Retina (tissue), 1 donor: ENCODE results near the gene GRK5.
A peak's percentile ranks its signal among the peaks of the same experiment; 100 is the strongest.

Experiments used
- DNase-seq: peaks from one replicate; pipeline ENCODE4 v3.0.0-alpha.2; 2016

The GRK5 gene

DNA sequence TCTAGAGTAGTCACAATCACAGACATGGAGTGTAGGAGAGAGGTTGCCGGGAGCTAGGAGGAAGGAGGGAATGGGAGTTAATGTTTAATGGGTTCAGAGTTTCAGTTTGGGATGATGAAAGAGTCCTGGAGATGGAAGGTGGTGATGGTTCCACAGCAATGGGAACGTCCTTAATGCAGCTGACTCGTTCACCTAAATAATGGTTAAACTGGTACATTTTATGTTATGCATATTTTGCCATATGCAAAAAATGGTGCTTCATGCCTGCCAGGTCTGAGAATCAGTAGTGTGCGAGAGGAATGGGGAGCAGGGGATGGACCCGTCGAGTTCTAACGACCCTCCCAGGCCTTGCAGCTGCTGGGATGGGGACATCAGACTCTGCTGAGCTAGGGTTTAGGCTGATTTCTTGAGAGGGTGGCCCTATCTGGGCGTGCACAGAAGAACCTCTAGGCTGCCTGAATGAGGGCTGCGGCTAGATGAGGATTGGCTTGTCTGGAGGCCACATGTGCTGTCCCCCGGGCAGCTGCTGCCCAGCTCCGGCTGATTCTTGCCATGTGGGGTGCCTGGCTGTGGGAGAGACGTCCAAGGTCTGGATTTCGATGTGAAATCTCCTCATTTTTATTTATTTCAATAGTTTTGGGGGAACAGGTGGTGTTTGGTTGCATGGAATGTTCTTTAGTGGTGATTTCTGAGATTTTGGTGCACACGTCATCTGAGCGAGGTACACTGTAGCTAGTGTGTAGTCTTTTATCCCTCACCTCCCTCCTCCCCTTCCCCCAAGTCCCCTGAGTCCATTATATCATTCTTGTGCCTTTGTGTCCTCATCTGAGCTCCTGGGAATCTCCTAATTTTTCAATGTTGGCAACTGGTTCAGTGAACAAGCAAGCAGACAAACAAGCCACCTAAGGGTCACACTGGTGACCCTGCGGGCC is 116.0 kb downstream of the GRK5 start:
- no peak for DNase-seq

GRCh38 chr10:119325131-119325530 is 117.8 kb downstream of the GRK5 start:
- DNase-seq, result no peak

- DNase-seq, result no peak
Measured at GRCh38 chr10:119326167-119326566, 118.8 kb downstream of the GRK5 start.

DNA sequence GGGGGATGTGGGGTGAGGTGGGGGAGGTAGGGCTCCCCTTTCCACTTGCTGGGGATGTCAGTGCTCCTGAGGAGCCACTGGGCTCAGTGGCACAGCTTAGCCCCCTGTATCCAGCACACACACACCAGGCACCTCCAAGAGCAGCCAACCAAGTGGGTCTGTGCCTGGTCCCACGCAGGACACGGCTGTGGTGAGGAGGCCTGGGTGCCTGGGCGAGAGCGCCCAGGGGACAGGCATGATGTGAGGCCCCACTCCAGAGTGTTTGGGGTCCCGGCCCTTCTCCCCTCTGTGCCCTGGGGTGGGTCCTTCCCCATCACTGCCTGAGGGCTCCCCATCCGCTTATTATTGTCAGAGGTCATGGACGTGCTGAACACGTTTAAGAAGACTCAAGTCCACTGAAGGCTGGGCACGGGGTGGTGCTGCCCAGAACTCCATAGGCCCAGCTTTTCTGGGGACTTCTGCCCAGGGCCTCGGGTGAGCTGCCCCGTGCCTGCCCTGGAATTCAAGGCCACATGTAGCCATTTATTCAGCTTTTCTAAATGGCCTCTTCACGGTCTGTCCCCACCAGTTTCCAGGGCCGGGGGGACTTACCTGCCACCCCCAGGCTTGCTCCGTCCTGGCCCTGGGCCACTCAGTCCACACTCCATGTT is 119.8 kb downstream of the GRK5 start:
- DNase-seq, result no peak

GRCh38 chr10:119328223-119328622 is 120.9 kb downstream of the GRK5 start:
- no peak for DNase-seq

- no peak for DNase-seq
Measured at GRCh38 chr10:119330342-119330741, 123.0 kb downstream of the GRK5 start.

DNA sequence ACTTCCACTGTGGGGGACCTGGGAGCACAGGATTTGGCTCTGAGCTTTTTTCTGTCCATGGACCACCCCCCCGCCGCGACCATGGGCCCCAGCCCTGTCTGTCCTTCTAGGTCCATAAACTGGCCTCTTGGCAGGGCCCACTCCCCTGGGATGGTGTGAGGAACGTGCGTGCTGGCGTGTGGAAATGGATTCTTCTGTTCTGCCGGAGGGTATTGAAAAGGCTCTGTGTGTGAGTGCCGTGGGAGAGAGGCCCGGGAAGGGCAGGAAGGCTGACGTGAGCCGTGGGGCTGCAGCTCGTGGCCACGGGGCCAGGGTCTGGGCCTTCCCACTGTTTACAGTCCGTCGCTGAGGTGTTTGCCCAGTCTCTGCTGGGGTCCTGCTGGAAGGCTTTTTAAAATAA is 123.7 kb downstream of the GRK5 start:
- no peak for DNase-seq

GRCh38 chr10:119333146-119333792 is 125.9 kb downstream of the GRK5 start:
- DNase-seq, result no peak

DNA sequence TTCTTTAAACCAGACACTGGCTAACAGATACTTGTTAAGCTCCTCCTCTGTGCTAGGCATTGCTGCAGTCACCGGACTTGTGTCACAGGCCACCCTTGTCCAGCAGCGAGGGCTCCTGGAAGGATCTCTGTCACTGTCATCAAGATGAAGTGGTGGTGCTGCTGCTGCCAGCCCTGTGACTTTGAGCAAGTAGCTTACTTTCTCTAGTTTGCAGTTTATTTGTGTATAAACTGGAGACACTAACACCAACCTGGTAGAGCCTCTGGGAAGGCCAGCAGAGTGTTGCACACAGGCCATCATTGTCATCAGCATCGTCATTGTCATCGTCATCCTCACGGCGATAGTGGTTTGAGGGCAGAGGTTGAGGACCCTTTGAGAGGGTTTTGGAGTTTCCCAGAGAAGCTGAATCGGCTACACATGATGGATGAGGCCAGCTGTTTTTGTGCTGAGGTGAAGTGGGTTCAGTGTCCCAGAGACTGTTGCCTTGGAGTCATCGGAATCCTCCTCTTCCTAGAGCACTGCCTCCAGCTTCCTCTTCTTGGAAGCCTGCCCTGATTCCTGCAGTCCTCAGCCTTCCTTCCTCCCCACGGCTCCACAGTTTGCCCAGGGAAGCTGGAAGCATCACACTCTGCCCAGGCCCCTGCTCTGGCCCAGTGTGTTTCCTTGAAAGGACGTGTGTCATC is 128.4 kb downstream of the GRK5 start:
- no peak for DNase-seq

DNA sequence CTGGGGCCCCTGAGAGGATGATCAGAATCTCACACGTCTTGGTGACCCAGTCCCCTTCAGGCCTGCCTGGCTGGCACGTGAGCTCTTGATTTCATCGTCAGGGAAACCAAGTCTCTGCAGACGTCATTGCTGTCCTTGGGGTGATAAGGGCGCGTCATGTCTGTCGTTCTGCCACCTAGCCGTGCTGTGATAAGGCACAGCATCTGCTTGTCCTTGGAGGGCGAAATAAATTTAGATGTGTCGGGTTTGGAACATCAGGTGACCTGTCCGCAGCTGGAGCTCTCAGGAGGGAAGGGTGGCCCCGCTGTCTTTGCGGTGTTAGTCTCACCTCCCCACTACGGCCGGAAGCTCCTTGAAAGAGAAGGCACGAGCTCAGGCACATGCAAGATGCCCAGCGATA is 129.2 kb downstream of the GRK5 start:
- DNase-seq, result no peak

- no peak for DNase-seq
Measured at GRCh38 chr10:119337223-119337622, 129.9 kb downstream of the GRK5 start.

DNA sequence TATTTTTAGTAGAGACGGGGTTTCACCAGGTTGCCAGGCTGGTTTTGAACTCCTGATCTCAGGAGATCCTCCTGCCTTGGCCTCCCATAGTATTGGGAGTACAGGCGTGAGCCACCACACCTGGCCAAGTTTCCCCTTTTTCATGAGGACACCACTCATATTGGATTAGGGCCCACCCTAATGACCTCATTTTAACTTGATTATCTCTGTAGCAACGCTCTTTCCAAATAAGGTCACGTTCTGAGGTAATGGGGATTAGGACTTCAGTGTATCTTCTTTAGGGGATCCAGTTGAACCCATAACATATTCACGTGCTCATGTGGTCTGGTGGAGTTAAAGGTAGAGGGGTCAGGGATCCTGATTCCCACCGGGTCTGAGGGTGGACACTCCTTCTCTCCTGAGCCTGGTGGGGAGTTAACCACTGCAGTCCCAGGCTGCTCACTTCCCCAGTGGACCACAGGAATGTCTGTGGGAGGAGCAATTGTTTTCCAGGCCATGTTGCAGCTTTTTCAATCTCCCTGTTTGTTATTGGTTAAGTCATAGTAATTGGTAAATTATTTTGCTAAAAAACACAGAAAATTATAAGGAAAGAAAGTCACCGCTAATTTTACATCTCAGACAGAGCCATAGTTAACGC is 130.5 kb downstream of the GRK5 start:
- no peak for DNase-seq

GRCh38 chr10:119339109-119339508 is 131.7 kb downstream of the GRK5 start:
- DNase-seq, result no peak

- no peak for DNase-seq
Measured at GRCh38 chr10:119340893-119341458, 133.6 kb downstream of the GRK5 start.

- no peak for DNase-seq
Measured at GRCh38 chr10:119341459-119342301, 134.3 kb downstream of the GRK5 start.

DNA sequence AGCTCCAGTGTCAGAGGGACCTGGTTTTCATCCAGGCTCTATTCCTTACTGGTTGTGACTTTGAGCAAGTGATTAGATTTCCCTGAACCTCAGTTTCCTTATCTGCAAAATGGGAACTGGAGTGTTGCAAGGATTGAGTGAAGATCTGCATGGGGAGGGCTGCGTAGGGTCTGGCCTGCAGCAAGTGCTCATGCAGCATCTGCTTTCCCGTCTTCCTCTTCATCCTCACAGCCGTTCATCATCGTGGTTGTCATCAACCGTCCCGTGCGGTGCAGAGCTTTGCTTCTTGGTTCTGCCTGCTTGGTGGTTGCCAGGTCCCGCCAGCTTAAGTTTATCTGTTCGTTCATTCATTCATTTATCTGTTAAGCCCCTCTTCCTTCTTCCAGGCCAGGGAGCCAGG is 135.0 kb downstream of the GRK5 start:
- DNase-seq, result no peak

DNA sequence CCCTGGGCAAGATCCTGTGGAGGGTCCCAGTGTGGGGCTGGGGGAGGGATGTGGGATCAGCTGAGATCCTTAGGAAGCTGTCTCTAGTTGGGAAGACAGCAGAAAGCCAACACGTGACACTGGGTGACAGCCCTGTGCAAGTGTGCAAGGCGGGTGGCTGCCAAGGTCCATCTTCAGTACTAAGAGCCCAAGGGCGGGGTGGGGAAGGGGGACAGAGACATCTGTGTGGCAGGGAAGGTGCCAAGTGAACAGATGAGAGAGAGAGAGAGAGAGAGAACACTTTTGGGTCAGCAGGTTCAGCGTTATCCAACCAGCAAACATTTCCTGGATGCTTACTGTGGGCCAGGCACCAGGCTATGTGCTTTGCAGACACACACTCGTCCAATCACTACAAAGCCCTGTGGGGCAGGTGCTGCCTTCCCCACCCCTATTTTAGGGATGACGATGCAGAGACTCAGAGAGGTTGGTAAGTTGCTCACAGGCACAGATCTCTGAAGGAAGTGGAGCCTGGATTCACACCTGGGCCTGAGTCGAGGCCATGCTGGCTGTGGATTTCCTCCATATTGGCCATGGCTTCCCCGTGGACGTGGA is 135.7 kb downstream of the GRK5 start:
- no peak for DNase-seq

DNA sequence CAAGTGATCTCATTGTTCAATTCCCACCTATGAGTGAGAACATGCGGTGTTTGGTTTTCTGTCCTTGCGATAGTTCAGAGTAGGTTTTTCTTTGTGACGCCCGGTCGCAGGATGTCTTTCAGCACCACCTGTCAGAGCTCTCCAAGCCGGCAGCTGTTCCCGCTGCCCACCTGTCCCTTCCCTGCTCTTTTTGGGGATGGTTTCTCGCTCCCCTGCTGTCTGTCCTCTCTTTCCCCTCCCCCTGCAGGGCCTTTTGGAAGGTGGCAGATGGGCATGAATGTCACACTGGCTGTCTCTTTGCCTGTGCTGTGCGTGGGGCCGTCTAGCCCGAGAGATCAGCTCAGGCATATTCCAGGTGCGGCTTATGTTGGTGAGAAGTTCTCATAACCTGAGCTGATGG is 137.0 kb downstream of the GRK5 start:
- no peak for DNase-seq

DNA sequence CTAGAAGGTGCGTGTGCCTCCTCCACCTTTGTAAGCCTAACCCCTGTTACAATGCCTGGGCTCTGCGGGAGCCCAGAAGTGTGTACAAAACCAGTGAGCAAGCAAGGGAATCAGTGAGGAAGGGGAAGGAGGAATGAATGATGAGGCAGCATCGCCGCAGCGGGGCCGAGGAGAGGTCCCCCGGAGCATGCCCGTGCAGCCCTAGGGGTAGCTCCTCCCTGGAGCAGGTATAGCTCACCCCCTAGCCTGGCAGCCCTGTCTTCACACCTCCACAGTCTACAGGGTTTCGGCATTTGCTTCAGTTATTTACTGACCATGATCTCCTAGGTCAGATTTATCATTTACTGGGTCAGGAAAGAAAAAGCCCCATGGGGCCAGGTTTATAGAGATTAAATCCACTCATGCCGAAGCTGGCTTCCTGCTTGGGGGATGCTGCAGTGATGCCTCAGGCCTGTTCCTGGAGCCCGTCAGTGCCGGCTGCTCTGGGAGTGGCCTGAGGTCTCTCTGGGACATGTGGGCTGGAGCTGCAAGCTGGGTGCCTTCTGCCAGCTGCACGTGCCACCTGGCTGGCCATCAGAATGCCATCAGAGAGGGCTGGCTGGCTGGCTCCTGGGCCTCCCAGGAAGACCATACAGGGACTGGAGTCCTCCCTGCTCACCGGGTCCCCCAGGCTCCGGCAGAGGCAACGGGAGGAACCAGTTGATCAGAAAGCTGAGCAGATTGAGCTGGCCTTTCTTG is 138.9 kb downstream of the GRK5 start:
- DNase-seq, result peak; percentile 19
